ENCODE measurements around the gene PDE6A. TPM values are rescaled to one million over a fixed set of nuclear protein-coding genes. Genes with fewer than 3 reads are reported as not detected.

Gene PDE6A
- total RNA-seq, 1 donor from 2014 or later = not detected

- Mint-ChIP-seq H3K4me3 (no peak overlapping the region), H3K36me3 (ENCODE audit: low read depth) (no peaks in the 10 kb centered on the region), H3K27me3 (peaks cover 7% of the 10 kb centered on the region), H3K9me3 (no peaks in the 10 kb centered on the region), H3K4me1 (no peaks in the 10 kb centered on the region), H3K27ac (no peak overlapping the region)
- CTCF ChIA-PET = no interaction called here
- ATAC-seq (ENCODE audit: low read depth) (no peak), DNase-seq (no peak)
- no peak for TF ChIP-seq CTCF (IDR thresholded peaks at IDR 0.05)
- POLR2A ChIA-PET = interaction anchor here (0.6 kb wide), 1 partner anchor 48 kb away, joined by 3 read pairs; no protein-coding TSS in a partner anchor
- intact Hi-C loops (cut with micrococcal nuclease) = no loop called here
These were observed 5.7 kb downstream of the PDE6A start for GRCh38 chr5:149938791-149939358.

- Mint-ChIP-seq H3K4me1 (no peaks in the 10 kb centered on the region), H3K27ac (no peak overlapping the region), H3K36me3 (ENCODE audit: low read depth) (no peaks in the 10 kb centered on the region), H3K9me3 (no peaks in the 10 kb centered on the region), H3K27me3 (peaks cover 7% of the 10 kb centered on the region), H3K4me3 (no peak overlapping the region)
- CTCF ChIA-PET = no interaction called here
- intact Hi-C loops (cut with micrococcal nuclease) = no loop called here
- no peak for ATAC-seq (ENCODE audit: low read depth)
- TF ChIP-seq CTCF (IDR thresholded peaks at IDR 0.05) = no peak
- POLR2A ChIA-PET = no interaction called here
- DNase-seq = no peak
These were observed 6.3 kb downstream of the PDE6A start for GRCh38 chr5:149938279-149938678.

GRCh38 chr5:149937610-149938009 lies 7.0 kb downstream of the PDE6A start:
- TF ChIP-seq CTCF (IDR thresholded peaks at IDR 0.05) = no peak
- ATAC-seq (ENCODE audit: low read depth) (no peak), DNase-seq (no peak)
- H3K36me3 Mint-ChIP-seq (ENCODE audit: low read depth) = no peaks in the 10 kb centered on the region
- POLR2A ChIA-PET = no interaction called here
- no peaks in the 10 kb centered on the region for H3K4me1 Mint-ChIP-seq
- no peak overlapping the region for H3K27ac Mint-ChIP-seq
- H3K27me3 Mint-ChIP-seq = peaks cover 7% of the 10 kb centered on the region
- intact Hi-C loops (cut with micrococcal nuclease) = no loop called here
- H3K9me3 Mint-ChIP-seq = no peaks in the 10 kb centered on the region
- H3K4me3 Mint-ChIP-seq = no peak overlapping the region
- CTCF ChIA-PET = no interaction called here

GRCh38 chr5:149936700-149937091 lies 7.9 kb downstream of the PDE6A start:
- Mint-ChIP-seq H3K27ac (no peak overlapping the region), H3K36me3 (ENCODE audit: low read depth) (no peaks in the 10 kb centered on the region), H3K9me3 (no peaks in the 10 kb centered on the region), H3K27me3 (peaks cover 13% of the 10 kb centered on the region), H3K4me1 (no peaks in the 10 kb centered on the region), H3K4me3 (no peak overlapping the region)
- DNase-seq = no peak
- intact Hi-C loops (cut with micrococcal nuclease) = no loop called here
- POLR2A ChIA-PET = no interaction called here
- TF ChIP-seq CTCF (IDR thresholded peaks at IDR 0.05) = no peak
- no peak for ATAC-seq (ENCODE audit: low read depth)
- CTCF ChIA-PET = no interaction called here

- Mint-ChIP-seq H3K36me3 (ENCODE audit: low read depth) (no peaks in the 10 kb centered on the region), H3K27me3 (peaks cover 15% of the 10 kb centered on the region), H3K27ac (no peak overlapping the region), H3K4me1 (no peaks in the 10 kb centered on the region), H3K9me3 (no peaks in the 10 kb centered on the region), H3K4me3 (no peak overlapping the region)
- intact Hi-C loops (cut with micrococcal nuclease) = no loop called here
- ATAC-seq (ENCODE audit: low read depth) (no peak), DNase-seq (no peak)
- TF ChIP-seq CTCF (IDR thresholded peaks at IDR 0.05) = no peak
- CTCF ChIA-PET = no interaction called here
- POLR2A ChIA-PET = no interaction called here
These were observed 8.4 kb downstream of the PDE6A start for GRCh38 chr5:149936044-149936699.
